Suprapubic skin (tissue), 4 donors: ENCODE data around the gene CHST8. TPM values are rescaled to one million over a fixed set of nuclear protein-coding genes. Genes with fewer than 3 reads are reported as not detected.

Source experiments
- DNase-seq, 2 donors: peaks; one replicate each; pipeline ENCODE4 v3.0.0-alpha.2; 2019; ENCODE audit warnings: low spot score in 2 of 2
- H3K27ac ChIP-seq: fragments of 200-600 bp; sonication (generic); one replicate; pipeline ENCODE4 v1.5.1; 2019
- H3K27me3 ChIP-seq: fragments of 200-600 bp; sonication (generic); one replicate; pipeline ENCODE4 v1.5.1; 2019
- H3K36me3 ChIP-seq: fragments of 200-600 bp; sonication (generic); one replicate; pipeline ENCODE4 v1.5.1; 2019
- H3K4me1 ChIP-seq: fragments of 200-600 bp; sonication (generic); one replicate; pipeline ENCODE4 v1.5.1; 2019
- H3K4me3 ChIP-seq: fragments of 200-600 bp; sonication (generic); one replicate; pipeline ENCODE4 v1.5.1; 2019; ENCODE audit warnings: mild to moderate bottlenecking
- H3K9me3 ChIP-seq: fragments of 200-600 bp; sonication (generic); one replicate; pipeline ENCODE4 v1.5.1; 2019
- CTCF ChIP-seq, 2 donors: fragments of 200-600 bp in 1 of 2; fragments of 450-650 bp in 1 of 2; sonication (generic) in 1 of 2; IDR thresholded peaks; one replicate each; pipeline ENCODE4 v1.5.1; 2016 to 2019; ENCODE audit warnings: antibody characterized with exemption in 2 of 2, mild to moderate bottlenecking in 1 of 2, moderate library complexity in 1 of 2
- EP300 ChIP-seq: sonication (generic); formaldehyde crosslinking; IDR thresholded peaks from one replicate; pipeline ENCODE4 v1.6.1; 2017; ENCODE audit warnings: antibody characterized with exemption
- POLR2A ChIP-seq, 2 donors: fragments of 450-650 bp; IDR thresholded peaks; one replicate each; pipeline ENCODE4 v1.6.1; 2017; ENCODE audit warnings: antibody characterized with exemption in 2 of 2, mild to moderate bottlenecking in 2 of 2, moderate library complexity in 2 of 2
- POLR2AphosphoS5 ChIP-seq, 3 donors: sonication (generic); formaldehyde crosslinking; IDR thresholded peaks; one replicate each; pipeline ENCODE4 v1.6.1; 2017; ENCODE audit warnings: antibody characterized with exemption in 3 of 3
- WGBS: methylation state at CpG from one replicate; pipeline ENCODE4 v1.1.5; 2018; 5-methylcytosine and 5-hydroxymethylcytosine counted together
- total RNA-seq, 4 donors: library from RNA; depleted of rRNA; stranded (reverse); fragments of >200 nt; gene quantifications; one replicate each; pipeline ENCODE4 v1.1.0, GENCODE V29; 2016

CHST8 gene
- total RNA-seq, 4 donors from 2014 or later, result 0.36 TPM; not detected in 3

GRCh38 chr19:33702606-33703437 lies 81.1 kb downstream of the CHST8 start:
- no peak for TF ChIP-seq POLR2A (IDR thresholded peaks at IDR 0.05)
- TF ChIP-seq POLR2AphosphoS5 (IDR thresholded peaks at IDR 0.05), result no peak
- no peak for TF ChIP-seq CTCF (IDR thresholded peaks at IDR 0.05)
- TF ChIP-seq EP300, result no peak
- H3K4me3 ChIP-seq, result no peak overlapping the region
- peaks cover 12% of the 10 kb centered on the region for H3K27me3 ChIP-seq
- no peaks in the 10 kb centered on the region for H3K36me3 ChIP-seq
- peak; percentile 39 to 65 for DNase-seq
- no peak overlapping the region for H3K27ac ChIP-seq
- WGBS, result 71% methylated on average over 12 of the region's 21 CpGs
- no peaks in the 10 kb centered on the region for H3K4me1 ChIP-seq
- H3K9me3 ChIP-seq, result no peaks in the 10 kb centered on the region

- no peaks in the 10 kb centered on the region for H3K36me3 ChIP-seq
- no peak overlapping the region for H3K27ac ChIP-seq
- TF ChIP-seq EP300, result no peak
- no peak for TF ChIP-seq CTCF (IDR thresholded peaks at IDR 0.05)
- no peak for TF ChIP-seq POLR2AphosphoS5 (IDR thresholded peaks at IDR 0.05)
- no peak for TF ChIP-seq POLR2A (IDR thresholded peaks at IDR 0.05)
- no peak overlapping the region for H3K4me3 ChIP-seq
- H3K9me3 ChIP-seq, result no peaks in the 10 kb centered on the region
- WGBS, result 77% methylated on average over 11 of the region's 11 CpGs
- DNase-seq, result peak in 1 of 2 donors; percentile 40
- peaks cover 12% of the 10 kb centered on the region for H3K27me3 ChIP-seq
- no peaks in the 10 kb centered on the region for H3K4me1 ChIP-seq
Measured at GRCh38 chr19:33703438-33703750, 81.6 kb downstream of the CHST8 start.

GRCh38 chr19:33703821-33704220 lies 82.1 kb downstream of the CHST8 start:
- H3K4me3 ChIP-seq, result no peak overlapping the region
- no peaks in the 10 kb centered on the region for H3K9me3 ChIP-seq
- TF ChIP-seq POLR2AphosphoS5 (IDR thresholded peaks at IDR 0.05), result no peak
- no peak for TF ChIP-seq POLR2A (IDR thresholded peaks at IDR 0.05)
- no peak for TF ChIP-seq CTCF (IDR thresholded peaks at IDR 0.05)
- no peak for TF ChIP-seq EP300
- DNase-seq, result peak in 1 of 2 donors; percentile 25
- H3K36me3 ChIP-seq, result no peaks in the 10 kb centered on the region
- no peaks in the 10 kb centered on the region for H3K4me1 ChIP-seq
- 69% methylated on average over 2 of the region's 8 CpGs for WGBS
- H3K27me3 ChIP-seq, result peaks cover 11% of the 10 kb centered on the region
- H3K27ac ChIP-seq, result no peak overlapping the region

- TF ChIP-seq EP300 (no peak), POLR2A (IDR thresholded peaks at IDR 0.05) (no peak), POLR2AphosphoS5 (IDR thresholded peaks at IDR 0.05) (no peak), CTCF (IDR thresholded peaks at IDR 0.05) (no peak)
- peaks cover 6% of the 10 kb centered on the region for H3K27me3 ChIP-seq
- no peaks in the 10 kb centered on the region for H3K9me3 ChIP-seq
- no peak for DNase-seq
- no peaks in the 10 kb centered on the region for H3K4me1 ChIP-seq
- H3K36me3 ChIP-seq, result no peaks in the 10 kb centered on the region
- H3K4me3 ChIP-seq, result no peak overlapping the region
- no peak overlapping the region for H3K27ac ChIP-seq
- 68% methylated on average over 2 of the region's 2 CpGs for WGBS
Measured at GRCh38 chr19:33704271-33704670, 82.5 kb downstream of the CHST8 start.

- Histone ChIP-seq H3K27ac (no peak overlapping the region), H3K4me1 (no peaks in the 10 kb centered on the region), H3K27me3 (peaks cover 6% of the 10 kb centered on the region), H3K4me3 (no peak overlapping the region), H3K9me3 (peaks cover 6% of the 10 kb centered on the region), H3K36me3 (no peaks in the 10 kb centered on the region)
- peak in 1 of 2 donors; percentile 37 for DNase-seq
- TF ChIP-seq POLR2A (IDR thresholded peaks at IDR 0.05) (no peak), POLR2AphosphoS5 (IDR thresholded peaks at IDR 0.05) (no peak), EP300 (no peak), CTCF (IDR thresholded peaks at IDR 0.05) (no peak)
- 54% methylated on average over 5 of the region's 11 CpGs for WGBS
Measured at GRCh38 chr19:33705090-33705847, 83.5 kb downstream of the CHST8 start.
